Measurements from ENCODE around the gene NDST3.

GRCh38 chr4:118289794-118290193 lies 255.5 kb downstream of the NDST3 start:
- TF ChIP-seq POLR2A (IDR thresholded peaks at IDR 0.05; ENCODE audit: low read depth, low read length) (no peak), POLR2AphosphoS5 (IDR thresholded peaks at IDR 0.05; ENCODE audit: low read depth, low read length) (no peak)

All from GM12892 (cell line).